NCI-H774 (cell line): ENCODE data around the gene CCDC186.
"Not testable (repeated sequence)": the region's sequence is repeated elsewhere in the genome, so short reads cannot be mapped to it uniquely, and the experiment has no call there.

ENCODE experiments used
- DNase-seq: peaks from one replicate; lab custom pipeline; 2025; lab: John Stamatoyannopoulos, UW

CCDC186 gene

GRCh38 chr10:114173603-114173920, 441 bp downstream of the CCDC186 start:
- DNase-seq = no peak

GRCh38 chr10:114172776-114173602, 1.0 kb downstream of the CCDC186 start:
- no peak for DNase-seq

- no peak for DNase-seq
Observed at GRCh38 chr10:114172216-114172615, 1.8 kb downstream of the CCDC186 start.

- no peak for DNase-seq
Observed at GRCh38 chr10:114168450-114169009, 5.5 kb downstream of the CCDC186 start.

GRCh38 chr10:114167985-114168384, 6.0 kb downstream of the CCDC186 start:
- DNase-seq = no peak

- no peak for DNase-seq
Observed at GRCh38 chr10:114166494-114166893, 7.5 kb downstream of the CCDC186 start.

- no peak for DNase-seq
Observed at GRCh38 chr10:114166043-114166442, 8.0 kb downstream of the CCDC186 start.

GRCh38 chr10:114163062-114163461, 10.9 kb downstream of the CCDC186 start:
- no peak for DNase-seq

- DNase-seq = no peak
Observed at GRCh38 chr10:114157912-114158311, 16.1 kb downstream of the CCDC186 start.

- DNase-seq = no peak
Observed at GRCh38 chr10:114151892-114152291, 22.1 kb downstream of the CCDC186 start.

- DNase-seq = no peak
Observed at GRCh38 chr10:114151486-114151885, 22.5 kb downstream of the CCDC186 start.

- DNase-seq = not testable (repeated sequence)
Observed at GRCh38 chr10:114149476-114149875, 24.5 kb downstream of the CCDC186 start.

- no peak for DNase-seq
Observed at GRCh38 chr10:114143160-114143559, 30.8 kb downstream of the CCDC186 start.

- DNase-seq = no peak
Observed at GRCh38 chr10:114142018-114142417, 32.0 kb downstream of the CCDC186 start.

- DNase-seq = not testable (repeated sequence)
Observed at GRCh38 chr10:114140827-114141226, 33.2 kb downstream of the CCDC186 start.

- no peak for DNase-seq
Observed at GRCh38 chr10:114140036-114140435, 34.0 kb downstream of the CCDC186 start.

- no peak for DNase-seq
Observed at GRCh38 chr10:114138581-114138980, 35.4 kb downstream of the CCDC186 start.

GRCh38 chr10:114135476-114135875, 38.5 kb downstream of the CCDC186 start:
- no peak for DNase-seq

- no peak for DNase-seq
Observed at GRCh38 chr10:114131094-114131493, 42.9 kb downstream of the CCDC186 start.

- DNase-seq = no peak
Observed at GRCh38 chr10:114121031-114121430, 53.0 kb downstream of the CCDC186 start.

GRCh38 chr10:114118514-114118913, 55.5 kb downstream of the CCDC186 start:
- DNase-seq = no peak

GRCh38 chr10:114117728-114118127, 56.3 kb downstream of the CCDC186 start:
- DNase-seq = no peak

GRCh38 chr10:114115661-114116445, 58.1 kb downstream of the CCDC186 start:
- no peak for DNase-seq
